Fibroblast of mammary gland (primary cell): ENCODE data around the gene TMEM248.
"Not testable (repeated sequence)": the region's sequence is repeated elsewhere in the genome, so short reads cannot be mapped to it uniquely, and the experiment has no call there.

Experiments used
- DNase-seq: peaks from one replicate; pipeline ENCODE4 v3.0.0-alpha.2; 2010; ENCODE audit warnings: low read depth
- H3K4me3 ChIP-seq: 2 replicates; pipeline ENCODE4 v1.5.1; 2011; ENCODE audit warnings: low read depth, mild to moderate bottlenecking, low read length, moderate library complexity; ENCODE audit not compliant: control insufficient read depth
- CTCF ChIP-seq: conservative IDR thresholded peaks from 2 replicates; pipeline ENCODE4 v1.5.1; 2011; ENCODE audit warnings: low read depth, low read length, inconsistent platforms; ENCODE audit not compliant: control insufficient read depth, insufficient read depth

The TMEM248 gene

GRCh38 chr7:66903360-66904062 lies 17.5 kb upstream of the TMEM248 start:
- H3K4me3 ChIP-seq: no peak overlapping the region
- TF ChIP-seq CTCF: no peak
- DNase-seq: no peak

GRCh38 chr7:66904063-66904593 lies 16.9 kb upstream of the TMEM248 start:
- no peak for TF ChIP-seq CTCF
- no peak for DNase-seq
- H3K4me3 ChIP-seq: no peak overlapping the region

- no peak for DNase-seq
- no peak for TF ChIP-seq CTCF
- no peak overlapping the region for H3K4me3 ChIP-seq
These were observed 15.7 kb upstream of the TMEM248 start for GRCh38 chr7:66905278-66905677.

GRCh38 chr7:66905689-66906088 lies 15.3 kb upstream of the TMEM248 start:
- H3K4me3 ChIP-seq: no peak overlapping the region
- peak; percentile 33 for TF ChIP-seq CTCF
- no peak for DNase-seq

GRCh38 chr7:66907731-66908130 lies 13.3 kb upstream of the TMEM248 start:
- TF ChIP-seq CTCF: no peak
- no peak overlapping the region for H3K4me3 ChIP-seq
- DNase-seq: no peak

GRCh38 chr7:66908598-66908997 lies 12.4 kb upstream of the TMEM248 start:
- H3K4me3 ChIP-seq, DNase-seq: not testable (repeated sequence)

GRCh38 chr7:66910789-66911188 lies 10.2 kb upstream of the TMEM248 start:
- no peak overlapping the region for H3K4me3 ChIP-seq
- no peak for DNase-seq
- no peak for TF ChIP-seq CTCF

GRCh38 chr7:66911191-66911590 lies 9.8 kb upstream of the TMEM248 start:
- DNase-seq, H3K4me3 ChIP-seq: not testable (repeated sequence)
